ENCODE results near the gene CABP5. TPM values are rescaled to one million over a fixed set of nuclear protein-coding genes. Genes with fewer than 3 reads are reported as not detected.

Gene CABP5
- total and polyA plus RNA-seq, 10 of the 15 experiments (the other 5 are each of a cell fraction or from before 2014, with no cell fraction given) = not detected

- DNase-seq (ENCODE audit: low read depth, low spot score) (no peak), FAIRE-seq (no peak), ATAC-seq (no peak)
- WGBS (ENCODE audit: insufficient coverage, insufficient replicate concordance, low lambda C conversion rate, missing lambda C conversion rate) = 0% methylated on average over 2 of the region's 2 CpGs
- intact Hi-C loops (cut with micrococcal nuclease; ENCODE audit: unreplicated experiment) = no loop called here
- Histone ChIP-seq H3K4me1 (ENCODE audit: control insufficient read depth, insufficient read depth, low read length) (no peaks in the 10 kb centered on the region), H3K4me2 (ENCODE audit: control insufficient read depth, insufficient read depth) (no peak within 1 kb of the TSS), H3K36me3 (ENCODE audit: control insufficient read depth in 2 of 2, insufficient read depth in 2 of 2, low read length in 1 of 2) (no peaks in the 10 kb centered on the region), H3K9ac (ENCODE audit: control insufficient read depth, insufficient read depth, low read length) (no peak within 1 kb of the TSS), H3K27me3 (replicated peaks in 1 of 2; ENCODE audit: control insufficient read depth in 2 of 2, insufficient read depth in 2 of 2, low read length in 1 of 2) (no peaks in the 10 kb centered on the region), H2AFZ (ENCODE audit: control insufficient read depth, low read depth, low read length) (no peak within 1 kb of the TSS), H3K27ac (ENCODE audit: control insufficient read depth, insufficient read depth) (no peak within 1 kb of the TSS), H4K20me1 (ENCODE audit: control insufficient read depth, insufficient read depth) (no peaks in the 10 kb centered on the region), H3K9me3 (replicated peaks; ENCODE audit: control insufficient read depth, insufficient read depth, low read length) (no peaks in the 10 kb centered on the region), H3K79me2 (ENCODE audit: control insufficient read depth, insufficient read depth, low read length) (no peaks in the 10 kb centered on the region), H3K4me3 (no peak within 1 kb of the TSS)
- in situ Hi-C loops (cut with MboI) = no loop called here
- CTCF ChIA-PET = no interaction called here
- no TSS peak for BruUV-seq (replicated peaks)
- TF ChIP-seq CREB1 (IDR thresholded peaks at IDR 0.05; ENCODE audit: low read depth) (no peak), RFX5 (IDR thresholded peaks at IDR 0.05; ENCODE audit: low read depth, low read length) (no peak), ZZZ3 (IDR thresholded peaks at IDR 0.05; ENCODE audit: control insufficient read depth, insufficient read length, low read depth) (no peak), KDM1A (IDR thresholded peaks at IDR 0.05; ENCODE audit: borderline replicate concordance) (no peak), CHD1 (IDR thresholded peaks at IDR 0.05; ENCODE audit: low read depth, low read length) (no peak), ATF2 (IDR thresholded peaks at IDR 0.05; ENCODE audit: low read length) (no peak), EED (IDR thresholded peaks at IDR 0.05; ENCODE audit: low read depth) (no peak), NRF1 (conservative IDR thresholded peaks at IDR 0.05; ENCODE audit: low read depth, low read length) (no peak), NR2C1 (IDR thresholded peaks at IDR 0.05) (no peak), STAT3 (IDR thresholded peaks at IDR 0.05; ENCODE audit: low read depth, low read length) (no peak), FOXK2 (IDR thresholded peaks at IDR 0.05) (no peak), HDAC2 (IDR thresholded peaks at IDR 0.05) (no peak), NR2F1 (conservative IDR thresholded peaks at IDR 0.05) (no peak), POLR2A (IDR thresholded peaks at IDR 0.05; ENCODE audit: low read depth, low read length) (no peak), TAF1 (IDR thresholded peaks at IDR 0.05; ENCODE audit: borderline replicate concordance, low read depth, low read length) (no peak), ETV6 (conservative IDR thresholded peaks at IDR 0.05 in 1 of 2, IDR thresholded peaks at IDR 0.05 in 1 of 2; ENCODE audit: borderline replicate concordance in 1 of 2, low read depth in 1 of 2) (no peak), SRF (IDR thresholded peaks at IDR 0.05; ENCODE audit: low read depth in 2 of 2, low read length in 2 of 2) (no peak), NR2C2 (IDR thresholded peaks at IDR 0.05; ENCODE audit: borderline replicate concordance, control insufficient read depth, insufficient read length, low read depth) (no peak)
- POLR2A ChIA-PET = no interaction called here
- RAD21 ChIA-PET (ENCODE audit: unreplicated experiment) = no interaction called here
- SMC1A ChIA-PET (ENCODE audit: uncharacterized antibody, unreplicated experiment) = no interaction called here
Observed at GRCh38 chr19:47992070-47992469, 51.8 kb downstream of the CABP5 start, which contains the start of gene BSPH1. Gene BSPH1, minus strand, starts transcription at chr19:47992170. Its CDS starts 89 bp downstream, at chr19:47992081.

Data from GM12878 (cell line).